Brain microvascular endothelial cell (primary cell): Measurements from ENCODE around the gene FZR1.

Source experiments
- DNase-seq: peaks from one replicate; pipeline ENCODE4 v3.0.0-alpha.2; 2020
- H3K27ac ChIP-seq: fragments of 250-450 bp; sonication (Bioruptor Pico); 2 replicates; pipeline ENCODE4 v1.5.1; 2020; ENCODE audit warnings: mild to moderate bottlenecking, moderate library complexity
- H3K27me3 ChIP-seq: fragments of 250-450 bp; sonication (Bioruptor Pico); replicated peaks from 2 replicates; pipeline ENCODE4 v1.5.1; 2020; ENCODE audit warnings: mild to moderate bottlenecking
- H3K36me3 ChIP-seq: fragments of 250-450 bp; sonication (Bioruptor Pico); replicated peaks from 2 replicates; pipeline ENCODE4 v1.5.1; 2020; ENCODE audit warnings: mild to moderate bottlenecking
- H3K4me3 ChIP-seq: 2 replicates; pipeline ENCODE4 v1.5.1; 2011; ENCODE audit warnings: low read depth, mild to moderate bottlenecking, control low read depth, low read length, moderate library complexity
- CTCF ChIP-seq: IDR thresholded peaks from 2 replicates; pipeline ENCODE4 v1.5.1; 2011; ENCODE audit warnings: low read depth, mild to moderate bottlenecking, moderate library complexity, low read length, control low read depth, inconsistent platforms; ENCODE audit errors: missing control alignments
- in situ Hi-C: cut with HindIII; loops from 2 replicates; pipeline ENCODE4 v1.10.0; 2017; ENCODE audit warnings: low sequenced_read_pairs, low pct_ligation_motif_present

FZR1 gene

GRCh38 chr19:3546119-3546518 is 40.0 kb downstream of the FZR1 start:
- Histone ChIP-seq H3K36me3 (peaks cover 78% of the 10 kb centered on the region), H3K27me3 (no peaks in the 10 kb centered on the region), H3K4me3 (no peak overlapping the region), H3K27ac (no peak overlapping the region)
- DNase-seq: no peak
- in situ Hi-C loops: no loop called here
- TF ChIP-seq CTCF: no peak

- TF ChIP-seq CTCF: peak; percentile 80
- Histone ChIP-seq H3K27me3 (no peaks in the 10 kb centered on the region), H3K27ac (no peak overlapping the region), H3K36me3 (peaks cover 71% of the 10 kb centered on the region), H3K4me3 (no peak overlapping the region)
- DNase-seq: no peak
- in situ Hi-C loops: no loop called here
These were observed 41.2 kb downstream of the FZR1 start for GRCh38 chr19:3547301-3547731.

GRCh38 chr19:3547767-3548282 is 41.7 kb downstream of the FZR1 start:
- in situ Hi-C loops: no loop called here
- no peaks in the 10 kb centered on the region for H3K27me3 ChIP-seq

GRCh38 chr19:3548606-3549005 is 42.5 kb downstream of the FZR1 start:
- H3K27ac ChIP-seq: no peak overlapping the region
- no peaks in the 10 kb centered on the region for H3K27me3 ChIP-seq
- in situ Hi-C loops: no loop called here
- DNase-seq: no peak
- peaks cover 61% of the 10 kb centered on the region for H3K36me3 ChIP-seq
- TF ChIP-seq CTCF: no peak
- no peak overlapping the region for H3K4me3 ChIP-seq

More at GRCh38 chr19:3547767-3548282, 41.7 kb downstream of the FZR1 start:
- DNase-seq: no peak
- Histone ChIP-seq H3K36me3 (peaks cover 66% of the 10 kb centered on the region), H3K27ac (no peak overlapping the region), H3K4me3 (no peak overlapping the region)
- no peak for TF ChIP-seq CTCF

GRCh38 chr19:3549816-3550215 is 43.7 kb downstream of the FZR1 start:
- no peak for DNase-seq
- no peak overlapping the region for H3K27ac ChIP-seq
- TF ChIP-seq CTCF: no peak
- H3K36me3 ChIP-seq: peaks cover 49% of the 10 kb centered on the region
- in situ Hi-C loops: no loop called here
- no peak overlapping the region for H3K4me3 ChIP-seq
- no peaks in the 10 kb centered on the region for H3K27me3 ChIP-seq
